Left forelimb (tissue), 1 donor: ENCODE data around the gene TUBB2A.

Experiments used
- DNase-seq: peaks from one replicate; pipeline ENCODE4 v3.0.0-alpha.2; 2018; ENCODE audit warnings: low spot score

Gene TUBB2A

GRCh38 chr6:3119040-3119723, 38.2 kb downstream of the TUBB2A start:
- no peak for DNase-seq

GRCh38 chr6:3118353-3119039, 38.8 kb downstream of the TUBB2A start, which contains the start of gene BPHL:
BPHL (plus strand) TSS chr6:3118711; CDS start chr6:3118741, 30 bp downstream.
- DNase-seq: peak; percentile 99

GRCh38 chr6:3117912-3118352, 39.4 kb downstream of the TUBB2A start:
- DNase-seq: no peak

DNA sequence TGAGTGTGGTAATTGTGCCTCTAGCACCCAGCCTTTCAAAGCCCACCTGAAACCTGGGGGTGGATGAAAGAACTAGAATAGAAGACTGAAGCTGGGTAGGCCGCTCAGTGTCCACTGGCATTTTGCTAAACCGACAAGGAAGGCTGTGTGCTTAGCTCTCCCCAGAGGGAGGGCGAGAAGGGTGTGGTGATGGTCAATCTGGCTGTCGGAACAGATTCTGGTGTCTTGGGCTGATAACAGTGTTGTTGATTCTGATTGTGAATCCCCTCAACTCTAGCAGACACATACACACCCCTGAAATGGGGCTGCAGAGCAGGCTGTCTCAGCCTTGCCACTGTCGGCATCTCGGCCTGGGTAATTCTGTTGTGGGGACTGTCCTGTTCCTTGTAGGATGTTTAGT, 43.0 kb downstream of the TUBB2A start:
- DNase-seq: no peak

DNA sequence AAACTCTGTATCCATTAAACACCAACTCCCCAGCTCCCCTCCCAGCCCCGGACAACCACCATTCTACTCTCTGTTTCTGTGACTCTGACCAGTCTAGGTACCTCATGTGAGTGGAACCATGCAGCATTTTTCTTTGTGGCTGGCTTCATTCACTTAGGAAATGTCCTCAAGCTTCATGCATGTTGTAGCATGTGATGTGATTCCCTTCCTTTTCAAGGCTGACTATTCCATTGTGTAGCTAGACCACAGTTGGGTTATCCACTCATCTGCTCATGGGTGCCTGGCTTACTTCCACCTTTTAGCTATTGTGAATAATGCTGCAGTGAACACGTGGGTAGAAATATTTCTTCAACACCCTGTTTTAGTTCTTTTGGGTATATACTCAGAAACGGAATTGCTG, 47.6 kb downstream of the TUBB2A start:
- DNase-seq: no peak

GRCh38 chr6:3108746-3109414, 48.5 kb downstream of the TUBB2A start:
- DNase-seq: no peak
